Liver (tissue), 10 donors: ENCODE data around the gene MAN2B1. TPM values are rescaled to one million over a fixed set of nuclear protein-coding genes. Genes with fewer than 3 reads are reported as not detected.

Experiments
- DNase-seq: peaks from one replicate; pipeline ENCODE4 v3.0.0-alpha.2; 2017; ENCODE audit warnings: low spot score
- H3K27ac ChIP-seq, 2 donors: one replicate each; pipeline ENCODE4 v1.7.0; 2013; ENCODE audit warnings: inconsistent platforms in 2 of 2, low read length in 2 of 2, control low read depth in 1 of 2, low read depth in 1 of 2, mild to moderate bottlenecking in 1 of 2
- H3K27me3 ChIP-seq, 4 donors: one replicate each; pipeline versions ENCODE4 v1.6.1 to v1.7.0; 2013; ENCODE audit warnings: low read length in 3 of 4, inconsistent platforms in 1 of 4, mild to moderate bottlenecking in 1 of 4, moderate library complexity in 1 of 4; ENCODE audit not compliant: control insufficient read depth in 4 of 4, insufficient read depth in 4 of 4
- H3K36me3 ChIP-seq, 4 donors: one replicate each; pipeline versions ENCODE4 v1.6.1 to v1.7.0; 2013; ENCODE audit warnings: low read length in 3 of 4, mild to moderate bottlenecking in 3 of 4, low read depth in 1 of 4, moderate library complexity in 1 of 4; ENCODE audit not compliant: control insufficient read depth in 4 of 4, insufficient read depth in 3 of 4
- H3K4me1 ChIP-seq, 4 donors: one replicate each; pipeline versions ENCODE4 v1.6.1 to v1.7.0; 2013; ENCODE audit warnings: low read length in 3 of 4, mild to moderate bottlenecking in 3 of 4, moderate library complexity in 1 of 4; ENCODE audit not compliant: control insufficient read depth in 4 of 4, insufficient read depth in 4 of 4
- H3K4me3 ChIP-seq, 3 donors: one replicate each; pipeline versions ENCODE4 v1.6.1 to v1.7.0; 2013; ENCODE audit warnings: low read length in 3 of 3, control low read depth in 1 of 3, low read depth in 1 of 3, mild to moderate bottlenecking in 1 of 3
- H3K9ac ChIP-seq, 2 donors: one replicate each; pipeline ENCODE4 v1.7.0; 2013; ENCODE audit warnings: low read length in 2 of 2, mild to moderate bottlenecking in 2 of 2, moderate library complexity in 2 of 2, control low read depth in 1 of 2, low read depth in 1 of 2
- H3K9me3 ChIP-seq, 4 donors: one replicate each; pipeline versions ENCODE4 v1.6.1 to v1.7.0; 2013; ENCODE audit warnings: low read length in 3 of 4; ENCODE audit not compliant: control insufficient read depth in 4 of 4
- EGR1 ChIP-seq, 2 donors: IDR thresholded peaks; 2 replicates each; pipeline ENCODE4 v1.6.1; 2016 to 2018; ENCODE audit warnings: antibody characterized with exemption in 2 of 2, low read depth in 2 of 2
- FOXA1 ChIP-seq: IDR thresholded peaks from 2 replicates; pipeline ENCODE4 v1.6.1; 2016; ENCODE audit warnings: antibody characterized with exemption
- FOXA2 ChIP-seq: IDR thresholded peaks from 2 replicates; pipeline ENCODE4 v1.6.1; 2016; ENCODE audit warnings: antibody characterized with exemption
- GABPA ChIP-seq, 2 donors: IDR thresholded peaks in 1 of 2; conservative IDR thresholded peaks in 1 of 2; 2 replicates each; pipeline ENCODE4 v1.6.1; 2016; ENCODE audit warnings: antibody characterized with exemption in 2 of 2, mild to moderate bottlenecking in 1 of 2, moderate library complexity in 1 of 2
- HNF4A ChIP-seq, 2 donors: conservative IDR thresholded peaks; 2 replicates each; pipeline ENCODE4 v1.6.1; 2016; ENCODE audit warnings: antibody characterized with exemption in 2 of 2, mild to moderate bottlenecking in 2 of 2
- HNF4G ChIP-seq: IDR thresholded peaks from 2 replicates; pipeline ENCODE4 v1.6.1; 2016; ENCODE audit warnings: antibody characterized with exemption
- JUND ChIP-seq, 2 donors: IDR thresholded peaks; 2 replicates each; pipeline ENCODE4 v1.6.1; 2016; ENCODE audit warnings: antibody characterized with exemption in 2 of 2
- NR2F2 ChIP-seq: IDR thresholded peaks from 2 replicates; pipeline ENCODE4 v1.6.1; 2016; ENCODE audit warnings: antibody characterized with exemption
- RAD21 ChIP-seq, 2 donors: IDR thresholded peaks; 2 replicates each; pipeline ENCODE4 v1.6.1; 2016; ENCODE audit warnings: antibody characterized with exemption in 2 of 2, mild to moderate bottlenecking in 2 of 2
- RXRA ChIP-seq, 2 donors: IDR thresholded peaks; 2 replicates each; pipeline ENCODE4 v1.6.1; 2017 to 2018; ENCODE audit warnings: antibody characterized with exemption in 2 of 2, mild to moderate bottlenecking in 1 of 2
- SP1 ChIP-seq: IDR thresholded peaks from 2 replicates; pipeline ENCODE4 v1.6.1; 2018; ENCODE audit warnings: antibody characterized with exemption, mild to moderate bottlenecking
- TAF1 ChIP-seq: conservative IDR thresholded peaks from 2 replicates; pipeline ENCODE4 v1.6.1; 2016; ENCODE audit warnings: antibody characterized with exemption, mild to moderate bottlenecking
- YY1 ChIP-seq: IDR thresholded peaks from 2 replicates; pipeline ENCODE4 v1.6.1; 2016; ENCODE audit warnings: antibody characterized with exemption, mild to moderate bottlenecking
- WGBS: extraction: QIAGEN DNeasy Blood & Tissue Kit; methylation state at CpG from one replicate; pipeline ENCODE4 v1.1.7; 2013; 5-methylcytosine and 5-hydroxymethylcytosine counted together
- polyA plus RNA-seq, 2 donors: library from polyadenylated mRNA; stranded (reverse) in 1 of 2; unstranded in 1 of 2; fragments of 200-250 nt in 1 of 2; fragments of >200 nt in 1 of 2; fragmentation: Nextera tagmentation in 1 of 2; extraction: Ambion mirVana in 1 of 2; gene quantifications; one replicate each; pipeline versions ENCODE4 v1.2.1 to v1.2.3, GENCODE V29; 2013 to 2015
- small RNA-seq: library from RNA; depleted of rRNA; stranded (forward); fragments of <200 nt; gene quantifications from one replicate; pipeline ENCODE3, GENCODE V24; 2014
- total RNA-seq, 2 donors: library from RNA; depleted of rRNA; stranded (reverse); fragments of >200 nt; gene quantifications; one replicate each; pipeline ENCODE4 v1.2.3, GENCODE V29; 2014
- TF ChIP-seq, protein P1 (sequence below): IDR thresholded peaks from 2 replicates; pipeline ENCODE4 v1.6.1; 2016; ENCODE audit warnings: antibody characterized with exemption
- TF ChIP-seq, protein P2 (sequence below): IDR thresholded peaks from 2 replicates; pipeline ENCODE4 v1.6.1; 2016; ENCODE audit warnings: antibody characterized with exemption, mild to moderate bottlenecking
- TF ChIP-seq, protein P3 (sequence below): fragments of 150-350 bp; IDR thresholded peaks from 2 replicates; pipeline ENCODE4 v1.5.1; 2017; ENCODE audit warnings: improper control_type of control experiment, low read depth, low read length; ENCODE audit not compliant: missing input control
- TF ChIP-seq, protein P4 (sequence below): IDR thresholded peaks from 2 replicates; pipeline ENCODE4 v1.6.1; 2016; ENCODE audit warnings: antibody characterized with exemption
- donor health status: healthy.
- donor health status: healthy.
- donor health status: healthy.
- donor health status: healthy.
- donor health status: healthy.

MAN2B1 gene
- total and polyA plus RNA-seq, 4 donors: 23.5 to 42.9 (median 35.1) TPM

DNA sequence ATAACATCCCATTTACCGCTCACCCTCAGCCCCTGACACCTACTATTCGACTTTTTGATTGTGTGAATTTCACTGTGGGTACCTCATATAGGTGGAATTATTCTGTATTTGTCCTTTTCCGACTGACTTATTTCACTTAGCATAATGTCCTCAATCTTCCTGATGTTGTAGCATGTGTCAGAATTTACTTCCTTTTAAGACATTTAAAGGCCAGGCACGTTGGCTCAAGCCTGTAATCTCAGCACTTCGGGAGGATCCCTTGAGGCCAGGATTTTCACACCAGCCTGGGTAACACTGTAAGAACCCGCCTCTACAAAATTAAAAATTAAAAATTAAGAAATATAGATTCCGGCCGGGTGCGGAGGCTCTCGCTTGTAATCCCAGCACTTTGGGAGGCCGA lies 68.9 kb downstream of the MAN2B1 start:
- Histone ChIP-seq H3K4me3 (no peak overlapping the region), H3K27me3 (no peaks in the 10 kb centered on the region), H3K27ac (peak overlapping the region; percentile 34 to 76), H3K9me3 (no peaks in the 10 kb centered on the region), H3K36me3 (peaks cover 0 to 5% (median 1%) of the 10 kb centered on the region in 4 donors), H3K9ac (no peak overlapping the region), H3K4me1 (peaks cover 0 to 6% (median 0%) of the 10 kb centered on the region in 4 donors)
- no peak for DNase-seq
- TF ChIP-seq HNF4G (no peak), SP1 (peak; percentile 46)
- WGBS: 76% methylated on average over 11 of the region's 11 CpGs

DNA sequence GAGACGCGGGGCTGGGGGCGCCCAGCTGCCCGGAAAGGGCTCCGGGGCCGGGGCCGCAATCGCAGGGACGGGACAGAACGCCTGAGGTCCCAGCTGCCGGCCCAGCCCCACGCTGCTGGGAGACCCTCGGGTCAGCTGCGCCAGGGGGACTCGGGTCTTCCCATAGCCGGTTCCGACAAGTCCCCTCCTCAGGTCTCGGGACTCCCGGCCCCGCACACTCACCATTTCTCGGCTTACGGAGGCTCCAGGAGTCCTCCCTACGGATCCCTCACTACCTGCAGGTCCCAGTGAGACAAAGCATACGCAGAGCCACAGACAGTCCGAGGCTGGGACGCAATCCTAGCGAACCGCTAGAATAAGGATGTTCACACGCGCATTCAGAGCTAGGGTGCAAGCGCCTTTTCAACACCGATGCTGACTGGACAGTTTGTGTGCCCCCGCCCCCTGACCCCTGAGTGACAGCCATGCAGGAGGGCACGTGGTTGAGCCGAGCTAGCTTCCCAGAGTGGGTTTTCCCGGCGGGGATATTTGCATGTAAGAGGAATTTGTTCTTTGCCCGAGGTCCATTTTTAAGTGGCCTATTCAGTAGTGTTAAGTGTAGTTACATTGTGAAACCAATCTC lies 69.5 kb downstream of the MAN2B1 start:
- TF ChIP-seq, protein P1, sequence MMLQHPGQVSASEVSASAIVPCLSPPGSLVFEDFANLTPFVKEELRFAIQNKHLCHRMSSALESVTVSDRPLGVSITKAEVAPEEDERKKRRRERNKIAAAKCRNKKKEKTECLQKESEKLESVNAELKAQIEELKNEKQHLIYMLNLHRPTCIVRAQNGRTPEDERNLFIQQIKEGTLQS: no peak
- TF ChIP-seq FOXA1 (no peak), SP1 (peak; percentile 96), HNF4A (conservative IDR thresholded peaks at IDR 0.05) (peak; percentile 99), EGR1 (IDR thresholded peaks at IDR 0.05; ENCODE audit: low read depth in 2 of 2) (no peak), RXRA (IDR thresholded peaks at IDR 0.05) (peak; percentile 68 to 75), FOXA2 (no peak), NR2F2 (no peak), GABPA (IDR thresholded peaks at IDR 0.05 in 1 of 2, conservative IDR thresholded peaks at IDR 0.05 in 1 of 2) (peak in 1 of 2 donors; percentile 62), TAF1 (peak; percentile 46), YY1 (peak; percentile 43), JUND (IDR thresholded peaks at IDR 0.05) (no peak), HNF4G (peak; percentile 84), RAD21 (IDR thresholded peaks at IDR 0.05) (peak in 1 of 2 donors; percentile 22)
- TF ChIP-seq, protein P2, sequence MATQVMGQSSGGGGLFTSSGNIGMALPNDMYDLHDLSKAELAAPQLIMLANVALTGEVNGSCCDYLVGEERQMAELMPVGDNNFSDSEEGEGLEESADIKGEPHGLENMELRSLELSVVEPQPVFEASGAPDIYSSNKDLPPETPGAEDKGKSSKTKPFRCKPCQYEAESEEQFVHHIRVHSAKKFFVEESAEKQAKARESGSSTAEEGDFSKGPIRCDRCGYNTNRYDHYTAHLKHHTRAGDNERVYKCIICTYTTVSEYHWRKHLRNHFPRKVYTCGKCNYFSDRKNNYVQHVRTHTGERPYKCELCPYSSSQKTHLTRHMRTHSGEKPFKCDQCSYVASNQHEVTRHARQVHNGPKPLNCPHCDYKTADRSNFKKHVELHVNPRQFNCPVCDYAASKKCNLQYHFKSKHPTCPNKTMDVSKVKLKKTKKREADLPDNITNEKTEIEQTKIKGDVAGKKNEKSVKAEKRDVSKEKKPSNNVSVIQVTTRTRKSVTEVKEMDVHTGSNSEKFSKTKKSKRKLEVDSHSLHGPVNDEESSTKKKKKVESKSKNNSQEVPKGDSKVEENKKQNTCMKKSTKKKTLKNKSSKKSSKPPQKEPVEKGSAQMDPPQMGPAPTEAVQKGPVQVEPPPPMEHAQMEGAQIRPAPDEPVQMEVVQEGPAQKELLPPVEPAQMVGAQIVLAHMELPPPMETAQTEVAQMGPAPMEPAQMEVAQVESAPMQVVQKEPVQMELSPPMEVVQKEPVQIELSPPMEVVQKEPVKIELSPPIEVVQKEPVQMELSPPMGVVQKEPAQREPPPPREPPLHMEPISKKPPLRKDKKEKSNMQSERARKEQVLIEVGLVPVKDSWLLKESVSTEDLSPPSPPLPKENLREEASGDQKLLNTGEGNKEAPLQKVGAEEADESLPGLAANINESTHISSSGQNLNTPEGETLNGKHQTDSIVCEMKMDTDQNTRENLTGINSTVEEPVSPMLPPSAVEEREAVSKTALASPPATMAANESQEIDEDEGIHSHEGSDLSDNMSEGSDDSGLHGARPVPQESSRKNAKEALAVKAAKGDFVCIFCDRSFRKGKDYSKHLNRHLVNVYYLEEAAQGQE: peak; percentile 61
- TF ChIP-seq, protein P3, sequence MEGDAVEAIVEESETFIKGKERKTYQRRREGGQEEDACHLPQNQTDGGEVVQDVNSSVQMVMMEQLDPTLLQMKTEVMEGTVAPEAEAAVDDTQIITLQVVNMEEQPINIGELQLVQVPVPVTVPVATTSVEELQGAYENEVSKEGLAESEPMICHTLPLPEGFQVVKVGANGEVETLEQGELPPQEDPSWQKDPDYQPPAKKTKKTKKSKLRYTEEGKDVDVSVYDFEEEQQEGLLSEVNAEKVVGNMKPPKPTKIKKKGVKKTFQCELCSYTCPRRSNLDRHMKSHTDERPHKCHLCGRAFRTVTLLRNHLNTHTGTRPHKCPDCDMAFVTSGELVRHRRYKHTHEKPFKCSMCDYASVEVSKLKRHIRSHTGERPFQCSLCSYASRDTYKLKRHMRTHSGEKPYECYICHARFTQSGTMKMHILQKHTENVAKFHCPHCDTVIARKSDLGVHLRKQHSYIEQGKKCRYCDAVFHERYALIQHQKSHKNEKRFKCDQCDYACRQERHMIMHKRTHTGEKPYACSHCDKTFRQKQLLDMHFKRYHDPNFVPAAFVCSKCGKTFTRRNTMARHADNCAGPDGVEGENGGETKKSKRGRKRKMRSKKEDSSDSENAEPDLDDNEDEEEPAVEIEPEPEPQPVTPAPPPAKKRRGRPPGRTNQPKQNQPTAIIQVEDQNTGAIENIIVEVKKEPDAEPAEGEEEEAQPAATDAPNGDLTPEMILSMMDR: no peak
- TF ChIP-seq, protein P4, sequence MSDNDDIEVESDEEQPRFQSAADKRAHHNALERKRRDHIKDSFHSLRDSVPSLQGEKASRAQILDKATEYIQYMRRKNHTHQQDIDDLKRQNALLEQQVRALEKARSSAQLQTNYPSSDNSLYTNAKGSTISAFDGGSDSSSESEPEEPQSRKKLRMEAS: peak; percentile 54
- WGBS: 50% methylated on average over 38 of the region's 38 CpGs

More for the DNA sequence above, 69.5 kb downstream of the MAN2B1 start:
- peak overlapping the region; percentile 76 to 79 for H3K27ac ChIP-seq
- peaks cover 0 to 5% (median 1%) of the 10 kb centered on the region in 4 donors for H3K36me3 ChIP-seq
- H3K27me3 ChIP-seq: no peaks in the 10 kb centered on the region
- DNase-seq: peak; percentile 71
- H3K4me3 ChIP-seq: peak overlapping the region; percentile 11 to 68 (median 53)
- H3K4me1 ChIP-seq: peaks cover 0 to 6% (median 0%) of the 10 kb centered on the region in 4 donors
- H3K9ac ChIP-seq: no peak overlapping the region
- no peaks in the 10 kb centered on the region for H3K9me3 ChIP-seq

Small RNA genes lying within 50 kb of the gene (small RNA-seq; reads per million reads assigned to genes)
- 90.1 reads per million, percentile 97 among the genes with 10 or more reads in this experiment for gene SNORD41

Other genes with a start within 250 kb of the MAN2B1 start
- 1 to 10 TPM; 2.6 to 7.4 TPM for gene ZNF443, start 225.7 kb downstream of the MAN2B1 start, total RNA-seq
- 1 to 10 TPM; 1.1 to 1.9 TPM for gene ZNF443, start 225.7 kb downstream of the MAN2B1 start, polyA plus RNA-seq
- gene ZNF709, start 181.9 kb downstream of the MAN2B1 start, total RNA-seq: 1 to 10 TPM; 1.3 to 1.9 TPM
- gene ZNF709, start 181.9 kb downstream of the MAN2B1 start, polyA plus RNA-seq: under 1 TPM; 0.24 to 0.25 TPM
- gene ZNF564, start 115.3 kb downstream of the MAN2B1 start, total RNA-seq: 1 to 10 TPM; 8.3 to 8.6 TPM
- gene ZNF564, start 115.3 kb downstream of the MAN2B1 start, polyA plus RNA-seq: 1 to 10 TPM; 2.4 to 3.3 TPM
- 1 to 10 TPM; 3.5 to 6.1 TPM for gene ZNF490, start 55.9 kb downstream of the MAN2B1 start, total RNA-seq
- 1 to 10 TPM in 1 of 2 donors, under 1 TPM in 1; 0.93 to 1.0 TPM for gene ZNF490, start 55.9 kb downstream of the MAN2B1 start, polyA plus RNA-seq
- 10 to 100 TPM in 1 of 2 donors, 1 to 10 TPM in 1; 9.2 to 10.3 TPM for gene ZNF791, start 55.8 kb downstream of the MAN2B1 start, total RNA-seq
- 1 to 10 TPM; 3.1 to 4.8 TPM for gene ZNF791, start 55.8 kb downstream of the MAN2B1 start, polyA plus RNA-seq
- gene WDR83, start 65 bp upstream of the MAN2B1 start, total RNA-seq: 1 to 10 TPM; 4.0 to 5.1 TPM
- 1 to 10 TPM; 3.9 to 4.4 TPM for gene WDR83, start 65 bp upstream of the MAN2B1 start, polyA plus RNA-seq
- 10 to 100 TPM; 29.1 to 53.9 TPM for gene DHPS, start 15.1 kb upstream of the MAN2B1 start, total RNA-seq
- gene DHPS, start 15.1 kb upstream of the MAN2B1 start, polyA plus RNA-seq: 10 to 100 TPM; 34.8 to 50.3 TPM
- gene GNG14, start 21.3 kb upstream of the MAN2B1 start, total RNA-seq: not detected
- gene GNG14, start 21.3 kb upstream of the MAN2B1 start, polyA plus RNA-seq: not detected
- 1 to 10 TPM; 2.3 to 2.5 TPM for gene FBXW9, start 29.9 kb upstream of the MAN2B1 start, total RNA-seq
- gene FBXW9, start 29.9 kb upstream of the MAN2B1 start, polyA plus RNA-seq: 1 to 10 TPM; 3.4 to 4.0 TPM
- gene TNPO2, start 57.2 kb upstream of the MAN2B1 start, total RNA-seq: 10 to 100 TPM; 19.6 to 22.2 TPM
- gene TNPO2, start 57.2 kb upstream of the MAN2B1 start, polyA plus RNA-seq: 10 to 100 TPM in 1 of 2 donors, 1 to 10 TPM in 1; 6.3 to 12.1 TPM
- 10 to 100 TPM; 69.3 to 84.3 TPM for gene TRIR, start 67.9 kb upstream of the MAN2B1 start, total RNA-seq
- 100 to 1,000 TPM; 106 to 169 TPM for gene TRIR, start 67.9 kb upstream of the MAN2B1 start, polyA plus RNA-seq
- 10 to 100 TPM; 23.4 to 31.0 TPM for gene GET3, start 70.8 kb upstream of the MAN2B1 start, total RNA-seq
- gene GET3, start 70.8 kb upstream of the MAN2B1 start, polyA plus RNA-seq: 10 to 100 TPM; 22.8 to 44.1 TPM
- gene BEST2, start 85.0 kb upstream of the MAN2B1 start, total RNA-seq: not detected
- not detected for gene BEST2, start 85.0 kb upstream of the MAN2B1 start, polyA plus RNA-seq
- gene HOOK2, start 108.8 kb upstream of the MAN2B1 start, total RNA-seq: 10 to 100 TPM; 11.3 to 36.4 TPM
- gene HOOK2, start 108.8 kb upstream of the MAN2B1 start, polyA plus RNA-seq: 10 to 100 TPM; 12.9 to 17.0 TPM
- gene JUNB, start 124.7 kb upstream of the MAN2B1 start, total RNA-seq: 10 to 100 TPM; 68.6 to 79.2 TPM
- 10 to 100 TPM; 32.7 to 44.6 TPM for gene JUNB, start 124.7 kb upstream of the MAN2B1 start, polyA plus RNA-seq
- gene PRDX2, start 135.1 kb upstream of the MAN2B1 start, total RNA-seq: 1,000 to 10,000 TPM in 1 of 2 donors, 100 to 1,000 TPM in 1; 222 to 1,737 TPM
- 100 to 1,000 TPM; 265 to 301 TPM for gene PRDX2, start 135.1 kb upstream of the MAN2B1 start, polyA plus RNA-seq
- under 1 TPM in 1 of 2 donors, not detected in 1; 0.33 TPM for gene THSD8, start 135.3 kb upstream of the MAN2B1 start, total RNA-seq
- gene THSD8, start 135.3 kb upstream of the MAN2B1 start, polyA plus RNA-seq: under 1 TPM; 0.22 to 0.35 TPM
- gene RNASEH2A, start 139.8 kb upstream of the MAN2B1 start, total RNA-seq: 10 to 100 TPM in 1 of 2 donors, 1 to 10 TPM in 1; 1.8 to 17.5 TPM
- 1 to 10 TPM; 2.3 to 4.6 TPM for gene RNASEH2A, start 139.8 kb upstream of the MAN2B1 start, polyA plus RNA-seq
- not detected for gene RTBDN, start 167.8 kb upstream of the MAN2B1 start, total RNA-seq
- not detected for gene RTBDN, start 167.8 kb upstream of the MAN2B1 start, polyA plus RNA-seq
- gene MAST1, start 171.8 kb upstream of the MAN2B1 start, total RNA-seq: under 1 TPM; 0.08 to 0.19 TPM
- gene MAST1, start 171.8 kb upstream of the MAN2B1 start, polyA plus RNA-seq: under 1 TPM; 0.26 to 0.54 TPM
- gene DNASE2, start 214.7 kb upstream of the MAN2B1 start, total RNA-seq: 10 to 100 TPM; 11.9 to 13.7 TPM
- gene DNASE2, start 214.7 kb upstream of the MAN2B1 start, polyA plus RNA-seq: 10 to 100 TPM; 11.3 to 18.4 TPM
- 100 to 1,000 TPM in 1 of 2 donors, not detected in 1; 234 TPM for gene KLF1, start 220.5 kb upstream of the MAN2B1 start, total RNA-seq
- gene KLF1, start 220.5 kb upstream of the MAN2B1 start, polyA plus RNA-seq: not detected
- gene GCDH, start 224.4 kb upstream of the MAN2B1 start, total RNA-seq: 100 to 1,000 TPM in 1 of 2 donors, 10 to 100 TPM in 1; 65.8 to 118 TPM
- 10 to 100 TPM; 68.6 to 87.7 TPM for gene GCDH, start 224.4 kb upstream of the MAN2B1 start, polyA plus RNA-seq